ENCODE results near the gene TMTC4.

DNA sequence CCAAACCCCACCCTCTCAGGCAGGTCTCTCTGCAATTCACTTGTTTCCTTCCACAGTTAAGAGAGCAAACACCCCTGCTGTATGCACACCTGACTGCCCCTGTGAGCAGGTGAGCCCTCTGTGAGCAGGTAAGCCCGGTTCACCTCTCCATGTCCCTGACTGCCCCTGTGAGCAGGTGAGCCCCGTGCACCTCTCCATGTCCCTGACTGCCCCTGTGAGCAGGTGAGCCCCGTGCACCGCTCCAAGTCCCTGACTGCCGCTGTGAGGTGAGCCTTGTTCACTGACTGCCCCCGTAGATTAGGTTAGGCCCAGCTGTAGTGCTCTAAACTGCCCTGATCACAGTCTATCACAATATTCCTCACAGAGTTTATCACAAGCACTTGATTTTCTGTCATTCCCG lies 29.2 kb downstream of the TMTC4 start:
- TF ChIP-seq POLR2AphosphoS5 (IDR thresholded peaks at IDR 0.05) = no peak
- TF ChIP-seq, protein P1, sequence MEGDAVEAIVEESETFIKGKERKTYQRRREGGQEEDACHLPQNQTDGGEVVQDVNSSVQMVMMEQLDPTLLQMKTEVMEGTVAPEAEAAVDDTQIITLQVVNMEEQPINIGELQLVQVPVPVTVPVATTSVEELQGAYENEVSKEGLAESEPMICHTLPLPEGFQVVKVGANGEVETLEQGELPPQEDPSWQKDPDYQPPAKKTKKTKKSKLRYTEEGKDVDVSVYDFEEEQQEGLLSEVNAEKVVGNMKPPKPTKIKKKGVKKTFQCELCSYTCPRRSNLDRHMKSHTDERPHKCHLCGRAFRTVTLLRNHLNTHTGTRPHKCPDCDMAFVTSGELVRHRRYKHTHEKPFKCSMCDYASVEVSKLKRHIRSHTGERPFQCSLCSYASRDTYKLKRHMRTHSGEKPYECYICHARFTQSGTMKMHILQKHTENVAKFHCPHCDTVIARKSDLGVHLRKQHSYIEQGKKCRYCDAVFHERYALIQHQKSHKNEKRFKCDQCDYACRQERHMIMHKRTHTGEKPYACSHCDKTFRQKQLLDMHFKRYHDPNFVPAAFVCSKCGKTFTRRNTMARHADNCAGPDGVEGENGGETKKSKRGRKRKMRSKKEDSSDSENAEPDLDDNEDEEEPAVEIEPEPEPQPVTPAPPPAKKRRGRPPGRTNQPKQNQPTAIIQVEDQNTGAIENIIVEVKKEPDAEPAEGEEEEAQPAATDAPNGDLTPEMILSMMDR (IDR thresholded peaks at IDR 0.05) = no peak

All from breast epithelium (tissue), 3 donors.